BE2C (cell line): ENCODE measurements around the gene NUP54.

ENCODE experiments used
- DNase-seq: peaks from one replicate; pipeline ENCODE4 v3.0.0-alpha.2; 2020
- H3K27me3 ChIP-seq: fragments of 250-450 bp; sonication (Bioruptor Pico); 2 replicates; pipeline ENCODE4 v1.5.1; 2020; ENCODE audit warnings: mild to moderate bottlenecking
- H3K36me3 ChIP-seq: fragments of 250-450 bp; sonication (Bioruptor Pico); 2 replicates; pipeline ENCODE4 v1.5.1; 2020; ENCODE audit warnings: mild to moderate bottlenecking
- H3K4me1 ChIP-seq: fragments of 250-450 bp; sonication (Bioruptor Pico); 2 replicates; pipeline ENCODE4 v1.5.1; 2020
- H3K4me3 ChIP-seq: 2 replicates; pipeline ENCODE4 v1.5.1; 2011; ENCODE audit warnings: low read depth, low read length
- H3K9me3 ChIP-seq: fragments of 250-450 bp; sonication (Bioruptor Pico); 2 replicates; pipeline ENCODE4 v1.5.1; 2020
- TF ChIP-seq, protein P1 (sequence below): IDR thresholded peaks from 2 replicates; pipeline ENCODE4 v1.5.1; 2012; ENCODE audit warnings: mild to moderate bottlenecking, low read depth, low read length

The NUP54 gene

DNA sequence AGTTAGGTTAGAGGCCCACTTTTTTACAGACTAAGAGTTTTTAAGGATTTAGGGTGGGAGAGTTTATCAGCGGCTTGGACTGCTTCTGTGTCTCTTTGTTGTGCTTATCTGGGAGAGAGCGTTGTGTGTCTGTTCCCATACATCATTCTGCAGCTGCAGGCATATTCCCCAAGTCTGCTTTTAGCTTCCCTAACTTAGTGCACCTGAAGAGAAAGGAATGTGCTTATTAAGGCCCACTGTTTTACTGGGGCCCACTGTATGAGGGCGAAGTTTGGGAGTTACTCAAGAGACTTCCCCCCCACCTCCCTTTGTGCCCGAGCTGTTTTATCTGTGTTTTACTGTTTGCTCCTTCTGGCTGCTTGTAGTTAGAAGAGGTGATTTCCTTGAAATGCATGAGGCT is 41.8 kb downstream of the NUP54 start:
- Histone ChIP-seq H3K27me3 (no peaks in the 10 kb centered on the region), H3K4me3 (no peak overlapping the region), H3K9me3 (no peaks in the 10 kb centered on the region), H3K36me3 (no peaks in the 10 kb centered on the region), H3K4me1 (no peaks in the 10 kb centered on the region)
- TF ChIP-seq, protein P1, sequence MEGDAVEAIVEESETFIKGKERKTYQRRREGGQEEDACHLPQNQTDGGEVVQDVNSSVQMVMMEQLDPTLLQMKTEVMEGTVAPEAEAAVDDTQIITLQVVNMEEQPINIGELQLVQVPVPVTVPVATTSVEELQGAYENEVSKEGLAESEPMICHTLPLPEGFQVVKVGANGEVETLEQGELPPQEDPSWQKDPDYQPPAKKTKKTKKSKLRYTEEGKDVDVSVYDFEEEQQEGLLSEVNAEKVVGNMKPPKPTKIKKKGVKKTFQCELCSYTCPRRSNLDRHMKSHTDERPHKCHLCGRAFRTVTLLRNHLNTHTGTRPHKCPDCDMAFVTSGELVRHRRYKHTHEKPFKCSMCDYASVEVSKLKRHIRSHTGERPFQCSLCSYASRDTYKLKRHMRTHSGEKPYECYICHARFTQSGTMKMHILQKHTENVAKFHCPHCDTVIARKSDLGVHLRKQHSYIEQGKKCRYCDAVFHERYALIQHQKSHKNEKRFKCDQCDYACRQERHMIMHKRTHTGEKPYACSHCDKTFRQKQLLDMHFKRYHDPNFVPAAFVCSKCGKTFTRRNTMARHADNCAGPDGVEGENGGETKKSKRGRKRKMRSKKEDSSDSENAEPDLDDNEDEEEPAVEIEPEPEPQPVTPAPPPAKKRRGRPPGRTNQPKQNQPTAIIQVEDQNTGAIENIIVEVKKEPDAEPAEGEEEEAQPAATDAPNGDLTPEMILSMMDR, result no peak
- DNase-seq, result no peak

DNA sequence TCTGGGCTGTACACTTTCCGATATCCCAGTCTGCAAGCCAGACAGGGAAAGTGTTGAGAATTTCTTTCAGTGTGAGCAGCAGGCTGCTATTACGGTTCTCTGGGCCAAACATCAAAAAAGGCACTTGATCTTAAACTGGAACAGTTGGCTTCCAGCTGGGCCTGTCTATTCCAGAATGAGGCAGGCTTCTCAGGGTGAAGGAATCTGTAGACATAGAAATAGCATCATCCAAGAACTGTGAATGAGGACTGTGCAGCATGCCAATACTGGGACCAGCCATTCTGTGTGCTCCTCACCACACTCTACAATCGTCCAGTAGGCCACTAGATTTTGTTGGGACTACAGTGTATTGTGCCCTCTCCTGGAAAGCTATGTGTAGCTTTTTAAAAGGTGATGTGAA is 42.5 kb downstream of the NUP54 start:
- no peaks in the 10 kb centered on the region for H3K4me1 ChIP-seq
- H3K27me3 ChIP-seq, result no peaks in the 10 kb centered on the region
- H3K4me3 ChIP-seq, result no peak overlapping the region
- no peaks in the 10 kb centered on the region for H3K36me3 ChIP-seq
- no peaks in the 10 kb centered on the region for H3K9me3 ChIP-seq
- no peak for DNase-seq
- TF ChIP-seq, protein P1, result no peak

- no peaks in the 10 kb centered on the region for H3K27me3 ChIP-seq
- no peak for DNase-seq
- TF ChIP-seq, protein P1, result no peak
- no peaks in the 10 kb centered on the region for H3K36me3 ChIP-seq
- H3K9me3 ChIP-seq, result no peaks in the 10 kb centered on the region
- H3K4me3 ChIP-seq, result no peak overlapping the region
- no peaks in the 10 kb centered on the region for H3K4me1 ChIP-seq
These were observed 52.1 kb downstream of the NUP54 start for GRCh38 chr4:76096076-76096475.

GRCh38 chr4:76095568-76095967 is 52.6 kb downstream of the NUP54 start:
- Histone ChIP-seq H3K4me3 (no peak overlapping the region), H3K9me3 (no peaks in the 10 kb centered on the region), H3K27me3 (no peaks in the 10 kb centered on the region), H3K4me1 (no peaks in the 10 kb centered on the region; the same call in 1 of the 2 replicates), H3K36me3 (no peaks in the 10 kb centered on the region)
- no peak for DNase-seq
- TF ChIP-seq, protein P1, result no peak

GRCh38 chr4:76091052-76091451 is 57.1 kb downstream of the NUP54 start:
- H3K4me1 ChIP-seq, result peaks cover 7% of the 10 kb centered on the region
- no peak overlapping the region for H3K4me3 ChIP-seq
- TF ChIP-seq, protein P1, result no peak

DNA sequence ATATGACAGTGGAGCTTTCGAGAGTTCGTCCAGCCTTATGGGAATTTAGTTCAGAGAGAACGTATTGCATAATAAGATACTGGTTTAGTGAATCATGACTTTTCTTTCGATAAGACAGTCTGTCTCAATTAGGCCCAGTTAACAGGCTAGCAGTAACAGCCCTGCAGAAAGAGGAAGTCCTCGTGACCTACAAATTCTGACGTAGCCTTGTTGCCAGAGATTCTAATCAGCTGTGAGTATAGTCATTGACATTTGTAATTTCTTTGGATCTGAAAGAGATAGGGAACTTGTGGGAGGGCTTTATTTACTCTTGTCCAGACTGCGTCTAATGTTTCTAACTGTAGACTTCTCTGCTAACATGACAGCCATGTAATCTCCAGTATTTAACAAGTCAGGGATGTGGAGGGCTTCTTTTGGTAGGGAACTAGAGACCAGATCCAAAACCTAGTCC is 57.9 kb downstream of the NUP54 start:
- peaks cover 7% of the 10 kb centered on the region for H3K4me1 ChIP-seq
- no peak overlapping the region for H3K4me3 ChIP-seq
- no peaks in the 10 kb centered on the region for H3K36me3 ChIP-seq
- no peaks in the 10 kb centered on the region for H3K9me3 ChIP-seq
- H3K27me3 ChIP-seq, result no peaks in the 10 kb centered on the region
- TF ChIP-seq, protein P1, result no peak
- DNase-seq, result peak; percentile 25

More at GRCh38 chr4:76091052-76091451, 57.1 kb downstream of the NUP54 start:
- H3K36me3 ChIP-seq, result no peaks in the 10 kb centered on the region
- H3K9me3 ChIP-seq, result no peaks in the 10 kb centered on the region
- no peaks in the 10 kb centered on the region for H3K27me3 ChIP-seq
- no peak for DNase-seq
